Astrocyte (in vitro differentiated cells and primary cell): Measurements from ENCODE around the gene PPP2R5E. TPM values are rescaled to one million over a fixed set of nuclear protein-coding genes. Genes with fewer than 3 reads are reported as not detected.

ENCODE experiments used
- DNase-seq: peaks from one replicate; pipeline ENCODE4 v3.0.0-alpha.2; 2010; ENCODE audit warnings: low read depth
- FAIRE-seq: peaks from 2 replicates; lab custom pipeline; 2011; peaks lifted over from hg19 to GRCh38; lab: Jason Lieb, UNC
- H2AFZ ChIP-seq: 2 replicates; pipeline ENCODE4 v1.6.0; 2012; ENCODE audit warnings: low read depth, low read length, inconsistent platforms
- H3K27ac ChIP-seq: 2 replicates; pipeline ENCODE4 v1.5.1; 2011; ENCODE audit warnings: low read depth, low read length, inconsistent platforms
- H3K27me3 ChIP-seq: 2 replicates; pipeline ENCODE4 v1.6.0; 2011; ENCODE audit warnings: low read length, inconsistent platforms; ENCODE audit not compliant: insufficient read depth
- H3K36me3 ChIP-seq: 2 replicates; pipeline ENCODE4 v1.5.1; 2011; ENCODE audit warnings: low read length, inconsistent platforms; ENCODE audit not compliant: insufficient read depth
- H3K4me1 ChIP-seq: 2 replicates; pipeline ENCODE4 v1.5.1; 2011; ENCODE audit warnings: low read length, inconsistent platforms; ENCODE audit not compliant: insufficient read depth
- H3K4me2 ChIP-seq: 2 replicates; pipeline ENCODE4 v1.6.0; 2012; ENCODE audit warnings: low read length, inconsistent platforms
- H3K4me3 ChIP-seq: 2 replicates; pipeline ENCODE4 v1.5.1; 2011; ENCODE audit warnings: low read depth, mild to moderate bottlenecking, low read length, inconsistent platforms; ENCODE audit not compliant: insufficient read depth
- H3K79me2 ChIP-seq: 2 replicates; pipeline ENCODE4 v1.6.0; 2012; ENCODE audit warnings: mild to moderate bottlenecking, low read length, inconsistent platforms; ENCODE audit not compliant: insufficient read depth
- H3K9ac ChIP-seq: 2 replicates; pipeline ENCODE4 v1.6.0; 2012; ENCODE audit warnings: mild to moderate bottlenecking, low read length, inconsistent platforms
- H3K9me3 ChIP-seq: 2 replicates; pipeline ENCODE4 v1.5.1; 2012; ENCODE audit warnings: low read depth, mild to moderate bottlenecking, low read length, inconsistent platforms; ENCODE audit not compliant: insufficient read depth
- H4K20me1 ChIP-seq: 2 replicates; pipeline ENCODE4 v1.6.0; 2012; ENCODE audit warnings: low read length, inconsistent platforms; ENCODE audit not compliant: insufficient read depth
- H3K27ac Mint-ChIP-seq: one replicate; pipeline ENCODE4 v1.8.0; 2021; ENCODE audit warnings: mild to moderate bottlenecking, mixed read lengths; ENCODE audit not compliant: unreplicated experiment
- H3K27me3 Mint-ChIP-seq: one replicate; pipeline ENCODE4 v1.8.0; 2021; ENCODE audit warnings: low read depth, mixed read lengths; ENCODE audit not compliant: unreplicated experiment
- H3K36me3 Mint-ChIP-seq: one replicate; pipeline ENCODE4 v1.8.0; 2021; ENCODE audit warnings: low read depth, mixed read lengths; ENCODE audit not compliant: unreplicated experiment
- H3K4me1 Mint-ChIP-seq: one replicate; pipeline ENCODE4 v1.8.0; 2021; ENCODE audit warnings: low read depth, mixed read lengths; ENCODE audit not compliant: unreplicated experiment
- H3K4me3 Mint-ChIP-seq: one replicate; pipeline ENCODE4 v1.8.0; 2021; ENCODE audit warnings: mild to moderate bottlenecking, moderate library complexity, mixed read lengths; ENCODE audit not compliant: unreplicated experiment
- H3K9me3 Mint-ChIP-seq: one replicate; pipeline ENCODE4 v1.8.0; 2021; ENCODE audit warnings: mild to moderate bottlenecking, mixed read lengths; ENCODE audit not compliant: unreplicated experiment
- CTCF ChIP-seq: IDR thresholded peaks from 2 replicates; pipeline ENCODE4 v1.5.1; 2011; ENCODE audit warnings: low read depth, mild to moderate bottlenecking, inconsistent platforms, low read length, moderate library complexity; ENCODE audit not compliant: insufficient read depth
- EZH2 ChIP-seq: IDR thresholded peaks from 2 replicates; pipeline ENCODE4 v1.6.1; 2012; ENCODE audit warnings: mild to moderate bottlenecking, low read length, inconsistent platforms; ENCODE audit not compliant: insufficient read depth
- total RNA-seq: library from RNA; stranded (reverse); gene quantifications from 2 replicates; pipeline ENCODE4 v1.2.1, GENCODE V29; 2021

PPP2R5E gene
- total RNA-seq, 1 donor from 2014 or later, result 69.3 TPM

- Histone ChIP-seq H3K27ac (no peak overlapping the region), H3K4me3 (no peak overlapping the region), H3K36me3 (no peaks in the 10 kb centered on the region), H3K9ac (no peak overlapping the region), H3K9me3 (no peaks in the 10 kb centered on the region), H3K27me3 (no peaks in the 10 kb centered on the region), H3K79me2 (no peaks in the 10 kb centered on the region), H3K4me1 (no peaks in the 10 kb centered on the region), H3K4me2 (no peak overlapping the region), H4K20me1 (no peaks in the 10 kb centered on the region), H2AFZ (no peak overlapping the region)
- no peak for FAIRE-seq
- no peaks in the 10 kb centered on the region for H3K27me3 Mint-ChIP-seq
- H3K4me3 Mint-ChIP-seq, result no peak overlapping the region
- no peak for TF ChIP-seq CTCF
- TF ChIP-seq EZH2, result no peak
- DNase-seq, result no peak
- H3K9me3 Mint-ChIP-seq, result no peaks in the 10 kb centered on the region
- H3K4me1 Mint-ChIP-seq, result peaks cover 5% of the 10 kb centered on the region
- H3K36me3 Mint-ChIP-seq, result no peaks in the 10 kb centered on the region
- no peak overlapping the region for H3K27ac Mint-ChIP-seq
Observed at GRCh38 chr14:63578300-63578699, 35.1 kb upstream of the PPP2R5E start.

- Histone ChIP-seq H3K27me3 (no peaks in the 10 kb centered on the region), H3K36me3 (no peaks in the 10 kb centered on the region), H3K9ac (no peak overlapping the region), H3K4me3 (no peak overlapping the region), H3K4me1 (no peaks in the 10 kb centered on the region), H3K79me2 (no peaks in the 10 kb centered on the region), H3K4me2 (no peak overlapping the region), H3K27ac (no peak overlapping the region), H3K9me3 (no peaks in the 10 kb centered on the region), H4K20me1 (no peaks in the 10 kb centered on the region), H2AFZ (no peak overlapping the region)
- H3K27ac Mint-ChIP-seq, result no peak overlapping the region
- no peaks in the 10 kb centered on the region for H3K9me3 Mint-ChIP-seq
- no peak overlapping the region for H3K4me3 Mint-ChIP-seq
- H3K27me3 Mint-ChIP-seq, result no peaks in the 10 kb centered on the region
- FAIRE-seq, result peak; percentile 20
- TF ChIP-seq EZH2, result no peak
- TF ChIP-seq CTCF, result no peak
- peaks cover 9% of the 10 kb centered on the region for H3K4me1 Mint-ChIP-seq
- H3K36me3 Mint-ChIP-seq, result no peaks in the 10 kb centered on the region
- peak; percentile 33 for DNase-seq
Observed at GRCh38 chr14:63573581-63573980, 30.4 kb upstream of the PPP2R5E start.

- H3K4me3 Mint-ChIP-seq, result no peak overlapping the region
- no peak overlapping the region for H3K9ac ChIP-seq
- no peaks in the 10 kb centered on the region for H3K9me3 ChIP-seq
- FAIRE-seq (no peak), DNase-seq (no peak)
- H2AFZ ChIP-seq, result no peak overlapping the region
- no peak overlapping the region for H3K4me2 ChIP-seq
- H3K9me3 Mint-ChIP-seq, result no peaks in the 10 kb centered on the region
- H3K79me2 ChIP-seq, result no peaks in the 10 kb centered on the region
- H3K4me3 ChIP-seq, result no peak overlapping the region
- no peaks in the 10 kb centered on the region for H3K27me3 Mint-ChIP-seq
- no peaks in the 10 kb centered on the region for H4K20me1 ChIP-seq
- H3K4me1 Mint-ChIP-seq, result peaks cover 8% of the 10 kb centered on the region
- no peak overlapping the region for H3K27ac Mint-ChIP-seq
- no peaks in the 10 kb centered on the region for H3K4me1 ChIP-seq
- TF ChIP-seq CTCF (no peak), EZH2 (no peak)
- no peaks in the 10 kb centered on the region for H3K36me3 ChIP-seq
- H3K27ac ChIP-seq, result no peak overlapping the region
- H3K36me3 Mint-ChIP-seq, result no peaks in the 10 kb centered on the region
- no peaks in the 10 kb centered on the region for H3K27me3 ChIP-seq
Observed at GRCh38 chr14:63565448-63565847, 22.3 kb upstream of the PPP2R5E start.
